ENCODE data around the gene FCER2. TPM values are rescaled to one million over a fixed set of nuclear protein-coding genes. Genes with fewer than 3 reads are reported as not detected.

Gene FCER2
- total and polyA plus RNA-seq, 2 of the 13 experiments (the other 11 are each of a cell fraction or from before 2014, with no cell fraction given), result not detected

DNA sequence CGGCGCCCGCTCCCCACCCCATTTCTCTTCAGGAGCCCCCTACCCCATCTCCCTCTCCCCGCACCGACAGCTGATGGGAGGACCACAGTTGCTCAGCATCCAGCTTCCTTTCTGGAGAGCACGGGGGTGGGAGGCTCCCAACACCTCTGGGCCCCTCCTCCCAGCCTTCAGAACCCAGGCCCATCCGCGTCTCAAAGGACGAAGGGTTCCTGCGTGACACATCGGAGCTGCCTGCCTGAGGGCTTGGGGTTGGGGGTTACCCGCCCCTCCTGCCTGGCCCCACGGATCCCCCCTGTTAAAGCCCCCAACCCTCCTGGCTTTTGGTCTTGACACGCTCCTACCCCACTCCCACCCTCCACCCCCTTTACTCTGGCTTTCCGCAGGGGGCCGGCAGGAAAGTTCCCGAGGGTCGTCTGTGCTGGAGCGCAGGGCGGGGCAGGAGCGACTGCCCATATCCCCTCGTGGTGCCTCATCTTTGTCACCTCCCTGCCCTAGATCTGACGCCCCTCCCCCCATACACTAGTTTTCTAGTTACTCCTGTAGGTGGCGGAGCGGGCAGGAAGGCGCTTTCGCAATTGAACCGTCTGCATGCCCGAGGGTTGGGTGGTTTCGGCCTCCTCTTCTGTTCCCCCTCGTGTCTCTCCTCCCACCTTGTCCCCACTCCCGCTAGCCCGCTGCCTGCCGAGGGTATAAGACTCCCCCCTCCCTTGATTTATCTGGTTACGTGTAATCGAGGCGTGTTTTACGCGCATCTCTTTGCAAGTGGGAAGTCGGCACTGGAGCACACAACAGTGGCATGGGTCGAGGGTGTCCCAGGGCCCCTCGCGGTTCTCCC lies 20.4 kb downstream of the FCER2 start (continued):
- TF ChIP-seq HNRNPLL (IDR thresholded peaks at IDR 0.05; ENCODE audit: low read depth, low read length, poor library complexity, severe bottlenecking), result peak; percentile 27
- peak; percentile 63; the same call in 1 of the 2 replicates for TF ChIP-seq TARDBP (CRISPR knock-in tag; IDR thresholded peaks at IDR 0.05)
- TF ChIP-seq NAIF1 (CRISPR knock-in tag; IDR thresholded peaks at IDR 0.05; ENCODE audit: borderline replicate concordance), result 0 out of 2 replicates have a peak, but pooled peaks have one; percentile 2
- TF ChIP-seq, protein P1, sequence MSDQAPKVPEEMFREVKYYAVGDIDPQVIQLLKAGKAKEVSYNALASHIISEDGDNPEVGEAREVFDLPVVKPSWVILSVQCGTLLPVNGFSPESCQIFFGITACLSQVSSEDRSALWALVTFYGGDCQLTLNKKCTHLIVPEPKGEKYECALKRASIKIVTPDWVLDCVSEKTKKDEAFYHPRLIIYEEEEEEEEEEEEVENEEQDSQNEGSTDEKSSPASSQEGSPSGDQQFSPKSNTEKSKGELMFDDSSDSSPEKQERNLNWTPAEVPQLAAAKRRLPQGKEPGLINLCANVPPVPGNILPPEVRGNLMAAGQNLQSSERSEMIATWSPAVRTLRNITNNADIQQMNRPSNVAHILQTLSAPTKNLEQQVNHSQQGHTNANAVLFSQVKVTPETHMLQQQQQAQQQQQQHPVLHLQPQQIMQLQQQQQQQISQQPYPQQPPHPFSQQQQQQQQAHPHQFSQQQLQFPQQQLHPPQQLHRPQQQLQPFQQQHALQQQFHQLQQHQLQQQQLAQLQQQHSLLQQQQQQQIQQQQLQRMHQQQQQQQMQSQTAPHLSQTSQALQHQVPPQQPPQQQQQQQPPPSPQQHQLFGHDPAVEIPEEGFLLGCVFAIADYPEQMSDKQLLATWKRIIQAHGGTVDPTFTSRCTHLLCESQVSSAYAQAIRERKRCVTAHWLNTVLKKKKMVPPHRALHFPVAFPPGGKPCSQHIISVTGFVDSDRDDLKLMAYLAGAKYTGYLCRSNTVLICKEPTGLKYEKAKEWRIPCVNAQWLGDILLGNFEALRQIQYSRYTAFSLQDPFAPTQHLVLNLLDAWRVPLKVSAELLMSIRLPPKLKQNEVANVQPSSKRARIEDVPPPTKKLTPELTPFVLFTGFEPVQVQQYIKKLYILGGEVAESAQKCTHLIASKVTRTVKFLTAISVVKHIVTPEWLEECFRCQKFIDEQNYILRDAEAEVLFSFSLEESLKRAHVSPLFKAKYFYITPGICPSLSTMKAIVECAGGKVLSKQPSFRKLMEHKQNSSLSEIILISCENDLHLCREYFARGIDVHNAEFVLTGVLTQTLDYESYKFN (CRISPR knock-in tag; conservative IDR thresholded peaks at IDR 0.05), result no peak
- TF ChIP-seq, protein P2, sequence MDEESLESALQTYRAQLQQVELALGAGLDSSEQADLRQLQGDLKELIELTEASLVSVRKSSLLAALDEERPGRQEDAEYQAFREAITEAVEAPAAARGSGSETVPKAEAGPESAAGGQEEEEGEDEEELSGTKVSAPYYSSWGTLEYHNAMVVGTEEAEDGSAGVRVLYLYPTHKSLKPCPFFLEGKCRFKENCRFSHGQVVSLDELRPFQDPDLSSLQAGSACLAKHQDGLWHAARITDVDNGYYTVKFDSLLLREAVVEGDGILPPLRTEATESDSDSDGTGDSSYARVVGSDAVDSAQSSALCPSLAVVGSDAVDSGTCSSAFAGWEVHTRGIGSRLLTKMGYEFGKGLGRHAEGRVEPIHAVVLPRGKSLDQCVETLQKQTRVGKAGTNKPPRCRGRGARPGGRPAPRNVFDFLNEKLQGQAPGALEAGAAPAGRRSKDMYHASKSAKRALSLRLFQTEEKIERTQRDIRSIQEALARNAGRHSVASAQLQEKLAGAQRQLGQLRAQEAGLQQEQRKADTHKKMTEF (CRISPR knock-in tag; IDR thresholded peaks at IDR 0.05), result peak; percentile 6; the same call in 1 of the 2 replicates
- TF ChIP-seq ZNF136 (CRISPR knock-in tag; IDR thresholded peaks at IDR 0.05; ENCODE audit: low read depth), result no peak
- TF ChIP-seq, protein P3, sequence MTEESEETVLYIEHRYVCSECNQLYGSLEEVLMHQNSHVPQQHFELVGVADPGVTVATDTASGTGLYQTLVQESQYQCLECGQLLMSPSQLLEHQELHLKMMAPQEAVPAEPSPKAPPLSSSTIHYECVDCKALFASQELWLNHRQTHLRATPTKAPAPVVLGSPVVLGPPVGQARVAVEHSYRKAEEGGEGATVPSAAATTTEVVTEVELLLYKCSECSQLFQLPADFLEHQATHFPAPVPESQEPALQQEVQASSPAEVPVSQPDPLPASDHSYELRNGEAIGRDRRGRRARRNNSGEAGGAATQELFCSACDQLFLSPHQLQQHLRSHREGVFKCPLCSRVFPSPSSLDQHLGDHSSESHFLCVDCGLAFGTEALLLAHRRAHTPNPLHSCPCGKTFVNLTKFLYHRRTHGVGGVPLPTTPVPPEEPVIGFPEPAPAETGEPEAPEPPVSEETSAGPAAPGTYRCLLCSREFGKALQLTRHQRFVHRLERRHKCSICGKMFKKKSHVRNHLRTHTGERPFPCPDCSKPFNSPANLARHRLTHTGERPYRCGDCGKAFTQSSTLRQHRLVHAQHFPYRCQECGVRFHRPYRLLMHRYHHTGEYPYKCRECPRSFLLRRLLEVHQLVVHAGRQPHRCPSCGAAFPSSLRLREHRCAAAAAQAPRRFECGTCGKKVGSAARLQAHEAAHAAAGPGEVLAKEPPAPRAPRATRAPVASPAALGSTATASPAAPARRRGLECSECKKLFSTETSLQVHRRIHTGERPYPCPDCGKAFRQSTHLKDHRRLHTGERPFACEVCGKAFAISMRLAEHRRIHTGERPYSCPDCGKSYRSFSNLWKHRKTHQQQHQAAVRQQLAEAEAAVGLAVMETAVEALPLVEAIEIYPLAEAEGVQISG (CRISPR knock-in tag; IDR thresholded peaks at IDR 0.05), result peak; percentile 23; the same call in 1 of the 2 replicates
- TF ChIP-seq ZFP41 (CRISPR knock-in tag; IDR thresholded peaks at IDR 0.05; ENCODE audit: borderline replicate concordance), result no peak
- TF ChIP-seq, protein P4, sequence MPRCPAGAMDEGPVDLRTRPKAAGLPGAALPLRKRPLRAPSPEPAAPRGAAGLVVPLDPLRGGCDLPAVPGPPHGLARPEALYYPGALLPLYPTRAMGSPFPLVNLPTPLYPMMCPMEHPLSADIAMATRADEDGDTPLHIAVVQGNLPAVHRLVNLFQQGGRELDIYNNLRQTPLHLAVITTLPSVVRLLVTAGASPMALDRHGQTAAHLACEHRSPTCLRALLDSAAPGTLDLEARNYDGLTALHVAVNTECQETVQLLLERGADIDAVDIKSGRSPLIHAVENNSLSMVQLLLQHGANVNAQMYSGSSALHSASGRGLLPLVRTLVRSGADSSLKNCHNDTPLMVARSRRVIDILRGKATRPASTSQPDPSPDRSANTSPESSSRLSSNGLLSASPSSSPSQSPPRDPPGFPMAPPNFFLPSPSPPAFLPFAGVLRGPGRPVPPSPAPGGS (CRISPR knock-in tag; IDR thresholded peaks at IDR 0.05), result no peak
- TF ChIP-seq, protein P5, sequence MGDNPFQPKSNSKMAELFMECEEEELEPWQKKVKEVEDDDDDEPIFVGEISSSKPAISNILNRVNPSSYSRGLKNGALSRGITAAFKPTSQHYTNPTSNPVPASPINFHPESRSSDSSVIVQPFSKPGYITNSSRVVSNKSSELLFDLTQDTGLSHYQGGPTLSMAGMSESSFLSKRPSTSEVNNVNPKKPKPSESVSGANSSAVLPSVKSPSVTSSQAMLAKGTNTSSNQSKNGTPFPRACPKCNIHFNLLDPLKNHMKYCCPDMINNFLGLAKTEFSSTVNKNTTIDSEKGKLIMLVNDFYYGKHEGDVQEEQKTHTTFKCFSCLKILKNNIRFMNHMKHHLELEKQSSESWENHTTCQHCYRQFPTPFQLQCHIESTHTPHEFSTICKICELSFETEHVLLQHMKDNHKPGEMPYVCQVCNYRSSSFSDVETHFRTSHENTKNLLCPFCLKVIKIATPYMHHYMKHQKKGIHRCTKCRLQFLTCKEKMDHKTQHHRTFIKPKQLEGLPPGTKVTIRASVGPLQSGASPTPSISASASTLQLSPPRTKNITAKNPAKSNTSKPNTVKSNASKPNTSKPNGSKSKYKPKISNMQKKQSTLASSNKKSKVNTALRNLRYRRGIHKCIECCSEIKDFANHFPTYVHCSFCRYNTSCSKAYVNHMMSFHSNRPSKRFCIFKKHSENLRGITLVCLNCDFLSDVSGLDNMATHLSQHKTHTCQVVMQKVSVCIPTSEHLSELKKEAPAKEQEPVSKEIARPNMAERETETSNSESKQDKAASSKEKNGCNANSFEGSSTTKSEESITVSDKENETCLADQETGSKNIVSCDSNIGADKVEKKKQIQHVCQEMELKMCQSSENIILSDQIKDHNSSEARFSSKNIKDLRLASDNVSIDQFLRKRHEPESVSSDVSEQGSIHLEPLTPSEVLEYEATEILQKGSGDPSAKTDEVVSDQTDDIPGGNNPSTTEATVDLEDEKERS (CRISPR knock-in tag; IDR thresholded peaks at IDR 0.05), result 0 out of 2 replicates have a peak, but pooled peaks have one; percentile 58
- TF ChIP-seq MAZ (IDR thresholded peaks at IDR 0.05; ENCODE audit: borderline replicate concordance, low read depth, low read length), result peak; percentile 55; the same call in 1 of the 2 replicates
- no peak for TF ChIP-seq MAZ (CRISPR knock-in tag; IDR thresholded peaks at IDR 0.05; ENCODE audit: low read depth)
- no peak for TF ChIP-seq ZNF720 (CRISPR knock-in tag; IDR thresholded peaks at IDR 0.05)
